GM13977 (cell line): ENCODE data around the gene BRD2.

ENCODE experiments used
- DNase-seq: peaks from one replicate; pipeline ENCODE4 v3.0.0; 2012; ENCODE audit warnings: low spot score
- CTCF ChIP-seq: IDR thresholded peaks from 2 replicates; pipeline ENCODE4 v1.5.1; 2012; ENCODE audit warnings: mild to moderate bottlenecking, control low read depth; ENCODE audit not compliant: insufficient read depth; ENCODE audit errors: extremely low read depth, missing control alignments
- in situ Hi-C: fragments of 300-500 bp; cut with MboI; formaldehyde crosslinking; loops from one replicate; pipeline ENCODE4 v1.12.0; 2022; ENCODE audit warnings: low sequenced_read_pairs, low pct_unique_long_range_greater_than_20kb, mixed read lengths, inconsistent platforms; ENCODE audit not compliant: unreplicated experiment

Gene BRD2

GRCh38 chr6:33008944-33009861, 40.8 kb downstream of the BRD2 start, which contains the start of gene HLA-DOA:
HLA-DOA (minus strand) TSS chr6:33009591.
- in situ Hi-C loops, result loop anchor here (10.0 kb wide), 1 partner anchor 236 kb away; no protein-coding TSS in a partner anchor
- TF ChIP-seq CTCF, result no peak
- DNase-seq, result peak; percentile 96

- in situ Hi-C loops, result loop anchor here (5.0 kb wide), 1 partner anchor 77 kb away; no protein-coding TSS in a partner anchor
- TF ChIP-seq CTCF, result no peak
Measured at GRCh38 chr6:33010356-33010755, 42.0 kb downstream of the BRD2 start.

GRCh38 chr6:33013608-33014007, 45.2 kb downstream of the BRD2 start:
- in situ Hi-C loops, result loop anchor here (5.0 kb wide), 1 partner anchor 74 kb away; no protein-coding TSS in a partner anchor
- TF ChIP-seq CTCF, result no peak
- DNase-seq, result no peak

More at GRCh38 chr6:33010356-33010755, 42.0 kb downstream of the BRD2 start:
- DNase-seq, result no peak

- in situ Hi-C loops, result loop anchor here (5.0 kb wide), 1 partner anchor 72 kb away; no protein-coding TSS in a partner anchor
- peak; percentile 70 for TF ChIP-seq CTCF
- peak; percentile 73 for DNase-seq
Measured at GRCh38 chr6:33014841-33015634, 46.6 kb downstream of the BRD2 start.

- TF ChIP-seq CTCF, result no peak
- no peak for DNase-seq
- in situ Hi-C loops, result no loop called here
Measured at GRCh38 chr6:33015798-33016197, 47.4 kb downstream of the BRD2 start.

GRCh38 chr6:33017018-33017417, 48.6 kb downstream of the BRD2 start:
- DNase-seq, result no peak
- in situ Hi-C loops, result no loop called here
- TF ChIP-seq CTCF, result no peak
